GM12864 (cell line): ENCODE results near the gene CUL4A.

Experiments used
- DNase-seq: peaks from one replicate; pipeline ENCODE4 v3.0.0-alpha.2; 2011; ENCODE audit warnings: low read depth
- H3K4me3 ChIP-seq: 2 replicates; pipeline ENCODE4 v1.5.1; 2011; ENCODE audit warnings: mild to moderate bottlenecking, low read depth, low read length, control low read depth
- CTCF ChIP-seq: IDR thresholded peaks from 2 replicates; pipeline ENCODE4 v1.5.1; 2011; ENCODE audit warnings: low read depth, mild to moderate bottlenecking, moderate library complexity, low read length, control low read depth, inconsistent platforms; ENCODE audit errors: missing control alignments

The CUL4A gene

DNA sequence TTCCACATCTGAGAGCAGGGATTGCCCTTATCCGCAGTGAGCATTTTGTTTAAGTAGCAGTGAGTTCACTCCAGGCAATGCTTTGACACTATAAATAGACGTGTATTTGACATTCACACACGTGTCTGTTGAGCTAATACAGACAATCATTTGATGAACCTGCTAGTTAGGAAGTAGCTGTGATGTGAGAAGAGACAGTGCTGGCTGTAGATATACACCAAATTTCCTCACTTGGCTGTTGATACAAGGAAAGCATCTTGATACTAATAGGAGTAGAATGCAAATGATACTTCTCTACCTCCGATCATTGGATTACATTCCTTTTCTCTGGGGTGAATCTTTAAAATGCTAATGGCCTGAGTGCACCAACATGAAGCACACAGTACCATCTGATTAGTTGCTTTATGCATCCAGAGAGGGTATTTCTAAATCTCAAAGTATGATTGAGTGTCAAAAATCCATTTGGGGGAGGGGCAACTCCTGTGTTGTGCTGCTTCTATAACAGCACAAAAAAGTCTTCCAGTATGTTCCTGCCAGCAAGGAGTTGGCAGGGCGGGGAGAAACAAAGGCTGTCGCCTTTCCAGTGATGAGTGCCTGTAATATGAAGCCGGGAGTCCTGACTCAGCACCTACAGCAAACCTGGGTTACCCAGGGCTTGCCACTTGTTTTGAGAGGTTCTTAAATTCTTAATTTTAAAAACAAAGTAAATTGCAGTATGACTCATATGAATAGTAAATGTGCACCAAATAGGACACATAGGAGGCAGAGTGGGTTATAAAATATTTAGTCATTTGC, 7.0 kb downstream of the CUL4A start:
- no peak for DNase-seq
- TF ChIP-seq CTCF: no peak
- H3K4me3 ChIP-seq: no peak overlapping the region

DNA sequence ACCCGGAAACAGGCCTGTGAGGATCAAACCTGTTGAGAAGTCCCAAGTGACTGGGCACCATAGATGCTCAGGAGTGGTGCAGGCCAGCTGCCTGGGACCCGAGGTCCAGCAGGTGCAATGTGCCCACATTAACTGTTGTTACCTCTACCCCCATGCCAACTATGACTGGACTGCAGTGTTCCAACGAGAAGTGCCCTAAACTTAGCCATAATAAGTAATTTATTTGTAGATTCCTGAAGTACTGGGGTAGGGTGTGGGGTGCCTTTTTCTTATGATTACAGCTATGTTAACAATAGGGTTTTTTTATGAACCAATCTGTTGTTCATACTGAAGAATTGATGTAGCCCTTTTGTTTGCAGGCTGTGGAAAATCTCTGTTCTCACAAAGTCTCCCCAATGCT, 9.2 kb downstream of the CUL4A start:
- no peak for DNase-seq
- H3K4me3 ChIP-seq: no peak overlapping the region
- no peak for TF ChIP-seq CTCF

GRCh38 chr13:113219256-113219940, 10.0 kb downstream of the CUL4A start:
- H3K4me3 ChIP-seq: no peak overlapping the region
- TF ChIP-seq CTCF: no peak
- DNase-seq: no peak

GRCh38 chr13:113220141-113220598, 10.8 kb downstream of the CUL4A start:
- DNase-seq: no peak
- TF ChIP-seq CTCF: no peak
- H3K4me3 ChIP-seq: no peak overlapping the region

DNA sequence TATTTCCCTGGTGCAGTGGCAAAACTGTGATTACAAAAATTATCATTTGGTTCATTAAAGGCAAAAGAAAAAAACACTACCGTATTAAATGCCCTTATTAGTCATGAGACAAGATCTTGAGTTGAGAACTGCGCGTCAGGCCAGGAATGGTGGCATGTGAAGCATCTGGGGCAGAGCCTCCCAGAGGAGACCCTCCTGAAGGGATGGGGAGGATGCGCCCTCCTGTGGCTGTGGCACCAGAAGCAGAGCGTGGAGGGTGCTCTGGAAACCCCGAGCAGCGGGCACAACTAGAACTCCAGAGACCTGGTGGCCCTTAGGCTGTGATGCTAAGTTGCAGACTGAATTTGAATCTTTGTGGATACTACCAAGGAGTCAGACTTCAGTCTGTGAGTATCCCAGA, 11.5 kb downstream of the CUL4A start:
- no peak for TF ChIP-seq CTCF
- DNase-seq: no peak
- no peak overlapping the region for H3K4me3 ChIP-seq

DNA sequence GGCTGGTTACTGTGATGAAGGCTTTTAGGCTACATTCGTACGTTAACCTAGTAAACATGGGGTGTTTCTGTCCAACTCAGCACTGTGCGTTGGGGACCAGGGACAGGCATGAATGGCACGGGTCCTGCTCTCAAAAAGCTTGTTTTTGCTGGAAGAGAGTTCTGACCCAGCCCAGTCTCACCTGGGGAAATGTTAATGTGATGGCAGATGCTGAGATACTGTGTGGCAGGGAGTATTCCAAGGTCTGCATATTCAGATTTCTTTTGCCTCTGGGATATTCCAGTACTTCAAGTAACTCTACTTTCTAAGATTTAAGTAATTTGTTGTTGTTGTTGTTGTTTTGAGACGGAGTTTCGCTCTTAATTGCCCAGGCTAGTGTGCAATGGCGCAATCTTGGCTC, 13.7 kb downstream of the CUL4A start:
- DNase-seq: no peak
- no peak overlapping the region for H3K4me3 ChIP-seq
- TF ChIP-seq CTCF: no peak
